ENCODE results near the gene CTU2.

DNA sequence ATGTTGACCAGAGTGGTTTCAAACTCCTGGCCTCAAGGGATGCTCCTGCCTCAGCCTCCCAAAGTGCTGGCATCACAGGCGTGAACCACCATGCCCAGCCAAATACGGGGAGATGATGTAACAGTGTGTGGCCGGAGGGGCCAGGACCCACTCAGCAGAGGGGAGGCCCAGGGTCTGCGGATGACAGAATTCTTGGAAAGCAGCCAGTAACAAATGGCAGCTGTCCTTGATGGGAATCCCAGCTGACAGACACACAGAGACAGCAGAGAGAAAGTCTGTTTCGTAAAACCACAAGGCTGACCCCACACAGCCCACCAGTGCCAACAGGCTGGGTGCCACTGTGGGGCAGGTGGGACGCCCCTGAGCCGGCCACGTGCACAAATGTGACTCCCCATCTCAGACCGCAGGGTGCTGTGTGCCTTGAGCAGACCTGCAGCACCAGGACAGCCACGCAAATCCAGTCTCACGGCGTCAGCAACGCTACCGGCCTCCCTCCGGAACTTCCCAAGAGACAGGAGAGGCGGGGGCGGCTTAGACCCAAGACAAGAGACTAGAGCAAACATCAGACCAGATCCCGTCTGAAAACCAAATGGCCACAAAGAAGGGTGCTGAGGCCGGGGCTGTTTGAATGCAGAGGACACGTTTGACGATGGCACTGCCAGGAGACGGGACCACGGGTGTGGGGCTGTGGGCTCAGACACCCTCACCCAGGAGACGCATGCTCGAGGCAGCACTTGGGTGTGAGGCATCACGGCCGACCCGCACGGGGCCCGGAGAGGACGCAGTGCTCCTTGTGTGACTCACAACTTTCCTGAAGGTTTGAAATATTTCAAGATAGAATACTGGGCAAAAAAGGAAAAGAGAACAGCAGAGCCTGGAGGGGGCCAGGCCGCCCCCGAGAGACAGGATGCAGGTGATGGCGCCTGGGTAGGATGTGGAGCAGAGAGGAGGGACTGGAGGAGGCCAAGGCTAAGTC lies 24.6 kb downstream of the CTU2 start:
- TF ChIP-seq, protein P1, sequence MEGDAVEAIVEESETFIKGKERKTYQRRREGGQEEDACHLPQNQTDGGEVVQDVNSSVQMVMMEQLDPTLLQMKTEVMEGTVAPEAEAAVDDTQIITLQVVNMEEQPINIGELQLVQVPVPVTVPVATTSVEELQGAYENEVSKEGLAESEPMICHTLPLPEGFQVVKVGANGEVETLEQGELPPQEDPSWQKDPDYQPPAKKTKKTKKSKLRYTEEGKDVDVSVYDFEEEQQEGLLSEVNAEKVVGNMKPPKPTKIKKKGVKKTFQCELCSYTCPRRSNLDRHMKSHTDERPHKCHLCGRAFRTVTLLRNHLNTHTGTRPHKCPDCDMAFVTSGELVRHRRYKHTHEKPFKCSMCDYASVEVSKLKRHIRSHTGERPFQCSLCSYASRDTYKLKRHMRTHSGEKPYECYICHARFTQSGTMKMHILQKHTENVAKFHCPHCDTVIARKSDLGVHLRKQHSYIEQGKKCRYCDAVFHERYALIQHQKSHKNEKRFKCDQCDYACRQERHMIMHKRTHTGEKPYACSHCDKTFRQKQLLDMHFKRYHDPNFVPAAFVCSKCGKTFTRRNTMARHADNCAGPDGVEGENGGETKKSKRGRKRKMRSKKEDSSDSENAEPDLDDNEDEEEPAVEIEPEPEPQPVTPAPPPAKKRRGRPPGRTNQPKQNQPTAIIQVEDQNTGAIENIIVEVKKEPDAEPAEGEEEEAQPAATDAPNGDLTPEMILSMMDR (IDR thresholded peaks at IDR 0.05): no peak
- TF ChIP-seq POLR2A (IDR thresholded peaks at IDR 0.05) (no peak), POLR2AphosphoS5 (IDR thresholded peaks at IDR 0.05) (no peak)
